ENCODE results near the gene TRPM3. TPM values are rescaled to one million over a fixed set of nuclear protein-coding genes. Genes with fewer than 3 reads are reported as not detected.

The TRPM3 gene
- total RNA-seq, 4 donors from 2014 or later = 0.11 to 1.3 (median 0.21) TPM

DNA sequence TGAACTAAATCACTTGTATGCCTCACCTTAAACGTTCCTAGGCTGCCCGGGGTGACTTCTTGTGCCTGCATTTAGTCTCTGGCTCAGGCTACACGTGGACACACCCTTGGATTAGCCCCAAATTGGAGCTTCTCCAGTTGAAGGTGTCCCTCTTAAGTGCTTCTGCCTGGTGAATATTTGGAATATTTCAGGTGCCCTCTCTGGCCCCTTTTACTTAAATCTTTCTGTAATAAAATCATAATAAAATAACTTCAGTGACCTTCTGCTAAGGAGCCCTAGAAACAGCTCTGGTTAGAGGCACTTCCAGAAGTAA, 632.7 kb downstream of the TRPM3 start:
- TF ChIP-seq POLR2A (IDR thresholded peaks at IDR 0.05) (no peak), CTCF (IDR thresholded peaks at IDR 0.05) (no peak), POLR2AphosphoS5 (IDR thresholded peaks at IDR 0.05) (no peak), EP300 (IDR thresholded peaks at IDR 0.05) (no peak)
- Histone ChIP-seq H3K27ac (peak overlapping the region; percentile 36), H3K4me1 (peaks cover 57% of the 10 kb centered on the region), H3K4me3 (no peak overlapping the region), H3K9me3 (no peaks in the 10 kb centered on the region), H3K36me3 (no peaks in the 10 kb centered on the region), H3K27me3 (no peaks in the 10 kb centered on the region)
- no peak for DNase-seq (ENCODE audit: low spot score in 2 of 2)
- WGBS = 6% methylated on average over 3 of the region's 3 CpGs

GRCh38 chr9:70488098-70488792, 633.2 kb downstream of the TRPM3 start:
- peak overlapping the region; percentile 36 for H3K27ac ChIP-seq
- no peaks in the 10 kb centered on the region for H3K36me3 ChIP-seq
- H3K9me3 ChIP-seq = no peaks in the 10 kb centered on the region
- no peak for DNase-seq (ENCODE audit: low spot score in 2 of 2)
- TF ChIP-seq POLR2A (IDR thresholded peaks at IDR 0.05) (no peak), EP300 (IDR thresholded peaks at IDR 0.05) (no peak), CTCF (IDR thresholded peaks at IDR 0.05) (no peak), POLR2AphosphoS5 (IDR thresholded peaks at IDR 0.05) (no peak)
- no peak overlapping the region for H3K4me3 ChIP-seq
- 71% methylated on average over 6 of the region's 6 CpGs for WGBS
- peaks cover 60% of the 10 kb centered on the region for H3K4me1 ChIP-seq
- no peaks in the 10 kb centered on the region for H3K27me3 ChIP-seq

GRCh38 chr9:70486127-70486526, 635.3 kb downstream of the TRPM3 start:
- DNase-seq (ENCODE audit: low spot score in 2 of 2) = no peak
- H3K27me3 ChIP-seq = no peaks in the 10 kb centered on the region
- no peaks in the 10 kb centered on the region for H3K36me3 ChIP-seq
- no peak overlapping the region for H3K4me3 ChIP-seq
- TF ChIP-seq POLR2A (IDR thresholded peaks at IDR 0.05) (no peak), CTCF (IDR thresholded peaks at IDR 0.05) (no peak), EP300 (IDR thresholded peaks at IDR 0.05) (no peak), POLR2AphosphoS5 (IDR thresholded peaks at IDR 0.05) (no peak)
- no peaks in the 10 kb centered on the region for H3K9me3 ChIP-seq
- H3K4me1 ChIP-seq = peaks cover 72% of the 10 kb centered on the region
- whole genome bisulfite sequencing = 83% methylated on average over 3 of the region's 3 CpGs
- no peak overlapping the region for H3K27ac ChIP-seq

DNA sequence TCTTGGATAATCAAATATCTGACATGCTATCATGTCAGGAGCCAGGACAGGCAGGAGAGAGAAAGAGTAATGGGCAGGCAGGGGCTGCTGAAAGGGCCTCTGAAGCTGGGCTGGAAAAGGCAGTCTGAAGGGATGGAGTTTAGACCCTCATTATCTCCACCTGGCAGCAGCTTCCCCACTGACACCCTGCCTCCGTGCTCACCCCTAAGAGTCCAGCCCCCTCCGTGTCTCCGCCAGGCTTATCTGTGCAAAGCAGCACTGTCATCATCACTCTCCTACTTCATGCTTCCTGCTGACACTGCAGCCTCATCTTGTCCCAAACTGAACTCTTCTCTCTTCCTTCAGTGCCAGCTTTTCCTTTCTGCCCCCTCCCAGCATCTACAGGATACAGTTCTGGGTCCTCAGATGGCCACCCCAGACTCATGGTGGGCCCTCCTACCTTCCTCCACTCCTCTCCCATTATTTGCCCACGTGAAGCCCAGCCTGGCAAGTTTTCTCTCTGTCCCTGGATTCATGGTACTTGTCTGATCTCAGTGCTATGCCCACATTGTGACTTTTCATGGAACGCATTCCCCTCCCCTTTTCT, 636.1 kb downstream of the TRPM3 start:
- DNase-seq (ENCODE audit: low spot score in 2 of 2) = no peak
- peaks cover 80% of the 10 kb centered on the region for H3K4me1 ChIP-seq
- H3K36me3 ChIP-seq = no peaks in the 10 kb centered on the region
- no peak overlapping the region for H3K4me3 ChIP-seq
- peak overlapping the region; percentile 58 for H3K27ac ChIP-seq
- H3K27me3 ChIP-seq = no peaks in the 10 kb centered on the region
- TF ChIP-seq POLR2AphosphoS5 (IDR thresholded peaks at IDR 0.05) = no peak
- TF ChIP-seq CTCF (IDR thresholded peaks at IDR 0.05) = no peak
- TF ChIP-seq EP300 (IDR thresholded peaks at IDR 0.05) = no peak
- no peak for TF ChIP-seq POLR2A (IDR thresholded peaks at IDR 0.05)
- 65% methylated on average over 5 of the region's 5 CpGs for WGBS
- no peaks in the 10 kb centered on the region for H3K9me3 ChIP-seq

DNA sequence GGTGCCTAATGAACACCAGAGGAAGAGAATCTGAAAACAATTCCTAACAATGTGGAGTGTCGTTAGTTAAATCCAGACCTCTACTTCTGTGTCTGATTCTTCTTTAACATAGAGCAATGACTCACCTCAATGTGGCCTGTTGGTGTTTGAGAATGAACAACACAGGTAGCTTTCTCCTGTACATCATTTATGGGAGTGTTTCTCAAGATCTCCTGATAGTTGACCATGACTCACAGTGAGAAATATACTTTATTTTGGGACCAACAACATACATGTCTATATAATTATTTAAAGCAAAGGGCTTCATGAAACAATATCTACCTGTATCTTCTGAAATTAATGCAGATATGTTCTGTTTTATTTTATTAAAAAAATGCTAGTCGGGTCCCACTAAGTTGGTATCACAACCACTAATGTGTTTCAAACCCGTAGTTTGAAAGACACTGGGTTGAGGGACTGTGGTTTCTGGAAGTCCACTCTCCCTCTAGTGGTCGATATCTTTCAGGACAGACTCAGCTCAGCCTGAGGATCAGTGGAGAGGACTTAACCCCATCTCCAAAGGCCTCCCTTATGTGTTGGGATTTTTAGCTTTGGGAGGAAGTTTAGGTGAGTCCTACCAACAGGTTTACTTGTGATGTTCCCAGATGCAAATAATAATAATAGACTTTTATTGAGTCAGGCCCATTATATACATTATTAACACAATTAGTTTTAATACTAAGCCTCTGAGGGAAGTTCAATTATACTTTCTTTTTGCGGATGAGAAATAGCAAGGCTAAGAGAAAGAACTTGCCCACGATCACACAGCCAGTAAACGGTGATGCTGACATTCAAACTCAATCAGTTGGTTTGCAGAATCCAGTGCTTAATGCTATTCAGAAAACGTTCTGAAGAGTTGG, 636.9 kb downstream of the TRPM3 start:
- Histone ChIP-seq H3K27me3 (no peaks in the 10 kb centered on the region), H3K36me3 (no peaks in the 10 kb centered on the region), H3K4me3 (no peak overlapping the region), H3K9me3 (no peaks in the 10 kb centered on the region), H3K27ac (peak overlapping the region; percentile 58), H3K4me1 (peaks cover 87% of the 10 kb centered on the region)
- 53% methylated on average over 8 of the region's 8 CpGs for WGBS
- DNase-seq (ENCODE audit: low spot score in 2 of 2) = no peak
- TF ChIP-seq POLR2A (IDR thresholded peaks at IDR 0.05) (no peak), POLR2AphosphoS5 (IDR thresholded peaks at IDR 0.05) (no peak), CTCF (IDR thresholded peaks at IDR 0.05) (peak; percentile 62 to 72), EP300 (IDR thresholded peaks at IDR 0.05) (no peak)
